HG02884 (cell line): Measurements from ENCODE around the gene LTC4S.
"Not testable (repeated sequence)": the region's sequence is repeated elsewhere in the genome, so short reads cannot be mapped to it uniquely, and the experiment has no call there.

Experiments used
- ATAC-seq: cut with Tn5 transposase; IDR thresholded peaks from one replicate; pipeline ENCODE4 v1.9.1; 2021; ENCODE audit warnings: mild to moderate bottlenecking, moderate library complexity; ENCODE audit not compliant: unreplicated experiment

LTC4S gene

DNA sequence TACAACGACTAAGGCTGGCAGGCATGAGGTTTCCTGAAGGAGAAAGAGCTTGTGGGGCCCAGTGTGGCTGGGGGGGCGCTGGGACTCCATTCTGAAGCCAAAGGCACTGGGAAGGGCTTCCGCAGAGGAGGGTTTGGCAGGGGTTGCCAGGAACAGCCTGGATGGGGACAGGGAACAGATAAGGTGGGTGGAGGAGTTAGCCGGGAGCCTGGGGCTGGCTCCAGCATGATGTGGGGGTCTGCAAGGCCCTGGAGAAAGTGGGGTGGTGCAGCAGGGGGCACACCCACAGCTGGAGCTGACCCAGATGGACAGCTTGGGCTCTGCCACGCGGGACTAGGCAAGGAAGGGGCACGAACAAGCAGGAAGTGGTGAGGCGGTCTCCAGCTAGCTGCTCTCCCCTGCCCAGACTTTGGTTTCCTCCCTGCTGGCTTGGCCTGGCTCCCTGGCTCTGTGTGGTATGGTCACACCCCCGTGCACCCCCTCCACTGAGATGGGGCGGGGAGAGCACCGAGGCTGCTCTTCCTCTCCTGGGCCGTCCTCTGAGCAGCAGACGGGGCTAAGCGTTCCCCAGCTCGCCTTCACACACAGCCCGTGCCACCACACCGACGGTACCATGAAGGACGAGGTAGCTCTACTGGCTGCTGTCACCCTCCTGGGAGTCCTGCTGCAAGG lies at the start of gene LTC4S:
Gene LTC4S (plus strand): TSS at position 519 of the 672 bp plus-strand sequence. CDS start 95 bp downstream, at position 614.
- ATAC-seq = no peak

GRCh38 chr5:179744106-179744505 lies 49.7 kb upstream of the LTC4S start:
- ATAC-seq = not testable (repeated sequence)

- no peak for ATAC-seq
Measured at GRCh38 chr5:179746872-179747271, 46.9 kb upstream of the LTC4S start.

DNA sequence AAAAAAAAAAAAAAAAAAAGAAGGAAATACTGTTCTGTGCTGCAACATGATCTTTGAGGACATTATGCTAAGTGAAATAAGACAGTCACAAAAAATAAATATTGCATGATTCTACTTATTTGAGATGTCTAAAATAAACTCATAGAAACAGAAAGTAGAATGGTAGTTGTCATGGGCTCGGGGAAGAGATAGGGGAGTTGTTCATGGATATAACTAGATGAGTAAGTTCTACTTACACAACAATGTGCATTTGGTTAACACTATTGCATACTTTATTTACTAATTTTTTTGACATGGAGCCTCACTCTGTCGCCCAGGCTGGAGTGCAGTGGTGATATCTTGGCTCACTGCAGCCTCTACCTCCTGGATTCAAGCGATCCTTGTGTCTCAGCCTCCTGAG lies 46.0 kb upstream of the LTC4S start:
- ATAC-seq = no peak

GRCh38 chr5:179749857-179750508 lies 43.8 kb upstream of the LTC4S start:
- no peak for ATAC-seq

DNA sequence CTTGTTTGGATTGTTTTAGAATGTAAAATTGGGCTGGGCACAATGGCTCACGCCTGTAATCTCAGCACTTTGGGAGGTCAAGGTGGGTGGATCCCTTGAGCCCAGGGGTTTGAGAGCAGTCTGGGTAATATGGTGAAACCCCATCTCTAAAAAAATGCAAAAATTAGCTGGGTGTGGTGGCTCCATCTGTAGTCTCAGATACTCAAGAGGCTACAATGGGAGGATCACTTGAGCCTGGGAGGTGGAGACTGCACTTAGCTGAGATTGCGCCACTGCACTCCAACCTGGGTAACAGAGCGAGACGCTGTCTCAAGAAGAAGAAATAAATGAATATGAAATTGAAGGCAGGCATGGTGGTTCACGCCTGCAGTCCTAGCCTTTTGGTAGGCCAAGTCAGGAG lies 39.8 kb upstream of the LTC4S start:
- ATAC-seq = no peak

DNA sequence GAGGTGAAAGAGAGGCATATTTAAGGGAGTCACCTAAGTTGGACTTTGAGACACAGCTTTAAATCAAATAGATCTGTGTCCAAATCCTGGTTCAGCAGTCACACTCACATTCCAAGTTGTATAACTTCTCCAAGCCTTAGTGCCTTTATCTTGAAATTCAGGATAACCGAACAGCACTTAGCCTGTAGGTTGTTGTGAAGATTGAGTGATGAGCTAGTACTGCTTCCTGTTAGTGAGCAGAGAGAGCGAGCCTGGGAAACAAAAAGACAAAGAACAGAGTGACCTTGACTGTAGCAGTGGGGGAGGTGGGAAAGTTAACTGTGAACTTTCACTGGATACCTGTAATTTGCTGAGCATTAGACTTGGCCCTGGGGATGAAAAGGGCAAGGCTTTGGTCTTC lies 38.8 kb upstream of the LTC4S start:
- ATAC-seq = no peak

DNA sequence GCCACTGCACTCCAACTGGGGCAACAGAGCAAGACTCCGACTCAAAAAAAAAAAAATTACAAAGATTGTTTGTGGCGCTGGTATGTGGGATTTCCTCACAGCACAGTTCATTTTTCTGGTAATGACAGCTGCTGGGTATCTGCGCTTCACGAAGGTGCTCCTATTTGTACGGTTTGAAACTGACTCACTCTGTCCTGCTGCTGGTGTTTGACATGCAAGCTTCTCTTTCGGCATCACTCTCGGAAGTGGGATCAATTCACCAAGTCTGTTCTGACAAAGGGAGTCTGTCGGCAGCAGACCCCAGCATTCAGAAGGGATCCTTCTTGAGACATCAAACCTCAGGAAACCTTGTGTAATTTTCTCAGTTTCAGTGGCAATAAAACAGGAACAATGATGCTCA lies 34.8 kb upstream of the LTC4S start:
- no peak for ATAC-seq

DNA sequence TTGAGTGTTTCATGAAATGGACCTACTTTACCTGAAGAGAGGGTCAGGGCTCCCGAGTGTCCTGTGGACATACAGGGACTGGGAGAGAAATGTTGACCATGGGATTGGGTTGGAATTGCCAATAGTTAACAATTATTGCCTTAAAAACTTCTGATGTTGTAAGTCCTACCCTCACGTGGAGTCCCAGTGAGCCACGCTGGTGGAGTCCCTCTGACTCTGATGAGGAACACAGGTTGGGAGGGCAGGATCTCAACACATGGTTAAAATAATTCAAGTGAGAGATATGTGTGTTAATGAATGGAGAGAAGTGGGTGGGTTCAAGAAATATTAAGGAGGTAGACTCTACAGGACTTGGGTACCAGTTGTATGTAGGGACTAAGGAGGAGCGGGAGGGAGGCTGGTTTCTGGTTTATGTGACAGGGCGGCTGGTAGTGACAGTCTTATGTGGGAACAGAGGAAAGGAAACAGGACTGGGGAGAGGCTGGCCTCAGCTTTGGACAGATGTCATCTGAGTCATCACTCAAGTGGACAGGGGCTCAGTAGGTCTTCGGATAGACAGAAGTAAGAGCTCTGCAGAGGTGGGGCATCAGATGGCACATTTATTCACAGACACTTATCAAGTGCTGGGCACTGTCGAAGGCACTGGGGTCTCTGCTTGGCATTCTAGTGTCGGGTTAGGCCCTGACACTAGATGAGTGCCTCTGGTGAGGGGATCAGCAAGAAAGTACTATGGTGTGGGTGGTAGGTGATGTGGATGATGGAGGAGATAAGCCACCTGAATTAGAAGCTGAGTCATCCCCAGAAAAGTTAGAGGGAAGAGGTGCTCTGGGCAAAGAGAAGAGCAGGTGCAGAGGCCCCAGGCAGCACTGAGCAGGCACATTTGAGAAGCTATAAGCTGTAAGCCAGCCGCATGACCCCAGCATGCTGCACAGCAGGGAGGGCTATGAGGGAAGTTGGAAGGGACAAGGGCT lies 33.9 kb upstream of the LTC4S start:
- peak; percentile 66 for ATAC-seq

DNA sequence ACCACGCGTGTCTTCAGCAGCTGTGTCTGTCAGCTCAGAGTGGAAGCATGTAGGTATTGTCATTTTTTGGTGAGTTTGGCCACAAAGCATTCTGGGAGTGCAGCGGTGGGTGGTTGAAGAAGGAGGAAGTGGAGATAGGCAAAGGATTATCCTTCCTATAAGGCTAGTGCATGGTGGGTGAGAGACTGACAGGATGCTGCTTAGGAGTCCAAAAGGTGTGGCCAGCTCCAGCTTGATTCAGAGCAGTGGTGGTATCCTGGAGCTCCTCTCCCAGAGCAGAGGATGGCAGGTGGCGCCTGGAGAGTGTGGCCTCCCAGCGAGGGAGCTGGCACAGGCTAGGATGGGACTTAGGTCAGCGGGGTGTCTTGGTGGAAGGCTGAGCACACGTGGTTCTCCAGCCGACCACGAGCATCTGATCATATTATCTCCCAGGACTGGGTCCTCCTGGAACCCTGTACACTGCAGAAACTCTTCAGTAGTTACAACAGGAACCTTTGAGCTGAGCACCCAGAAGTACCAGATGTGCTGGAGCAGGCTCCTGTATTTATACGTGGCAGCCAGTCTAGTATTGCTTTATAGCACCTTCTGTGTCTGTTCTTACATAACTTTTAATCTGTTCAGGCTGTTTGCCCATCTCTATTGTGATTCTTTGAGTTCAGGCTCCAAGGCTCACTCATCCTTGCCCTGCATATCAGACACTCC lies 31.6 kb upstream of the LTC4S start:
- ATAC-seq = no peak

GRCh38 chr5:179762781-179763176 lies 31.0 kb upstream of the LTC4S start:
- no peak for ATAC-seq

GRCh38 chr5:179763215-179763945 lies 30.4 kb upstream of the LTC4S start:
- ATAC-seq = no peak

GRCh38 chr5:179764056-179764455 lies 29.7 kb upstream of the LTC4S start:
- ATAC-seq = no peak

DNA sequence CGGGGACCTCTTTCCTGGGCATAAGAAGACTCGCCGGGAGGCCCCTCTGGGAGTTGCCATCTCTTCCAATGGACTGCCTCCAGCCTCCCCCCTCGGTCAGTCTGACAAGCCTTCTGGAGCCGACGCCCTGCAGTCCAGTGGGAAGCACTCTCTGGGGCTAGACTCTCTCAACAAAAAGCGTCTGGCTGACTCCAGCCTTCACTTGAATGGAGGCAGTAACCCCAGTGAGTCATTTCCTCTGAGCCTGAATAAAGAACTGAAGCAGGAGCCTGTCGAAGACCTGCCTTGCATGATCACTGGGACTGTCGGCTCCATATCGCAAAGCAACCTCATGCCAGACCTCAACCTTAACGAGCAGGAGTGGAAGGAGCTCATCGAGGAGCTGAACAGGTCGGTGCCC lies 28.4 kb upstream of the LTC4S start:
- no peak for ATAC-seq

- no peak for ATAC-seq
Measured at GRCh38 chr5:179766021-179766725, 27.6 kb upstream of the LTC4S start.

- no peak for ATAC-seq
Measured at GRCh38 chr5:179766726-179767455, 26.9 kb upstream of the LTC4S start.

- ATAC-seq = no peak
Measured at GRCh38 chr5:179767496-179768100, 26.2 kb upstream of the LTC4S start.

GRCh38 chr5:179768326-179769085 lies 25.3 kb upstream of the LTC4S start:
- no peak for ATAC-seq
